GM04504 (cell line): ENCODE data around the gene INSR.

Experiments used
- DNase-seq: peaks from one replicate; pipeline ENCODE4 v3.0.0-alpha.2; 2012; ENCODE audit warnings: low read depth

Gene INSR

DNA sequence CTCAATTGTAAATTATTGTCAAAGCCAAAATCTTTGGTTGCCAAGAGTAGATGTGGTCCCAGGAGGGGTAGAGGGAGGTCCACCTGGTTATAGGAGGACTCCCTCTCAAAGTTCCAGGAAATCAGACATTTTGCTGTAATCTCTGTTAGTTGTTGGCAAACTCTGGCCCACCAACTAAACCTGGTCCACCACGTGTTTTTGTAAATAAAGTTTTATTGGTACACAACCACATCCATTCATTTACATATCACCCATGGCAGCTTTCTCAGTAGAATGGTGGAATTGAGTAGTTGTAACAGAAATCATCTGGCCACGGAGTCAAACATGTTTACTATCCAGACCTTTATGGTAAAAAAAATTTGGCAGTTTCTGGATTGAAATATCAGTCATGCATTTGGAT, 154.1 kb downstream of the INSR start:
- DNase-seq = no peak

DNA sequence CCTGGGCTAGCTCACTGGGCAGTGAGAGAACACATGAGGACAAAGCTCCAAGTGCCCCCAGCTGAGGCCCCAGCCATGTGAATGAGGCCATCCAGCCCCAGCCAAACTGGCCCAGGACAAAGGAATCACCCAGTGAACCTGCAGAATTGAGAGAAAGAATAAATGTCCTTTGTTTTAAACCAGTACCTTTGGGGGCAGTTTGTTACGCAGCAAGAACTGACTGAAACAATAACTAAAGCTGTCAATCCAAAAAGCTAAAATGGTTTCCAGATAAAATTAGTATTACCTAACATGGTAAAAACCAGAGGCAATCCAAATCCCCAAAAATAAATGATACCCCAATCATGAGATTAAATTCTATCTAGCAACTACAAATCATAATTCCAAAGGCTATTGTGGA, 155.1 kb downstream of the INSR start:
- DNase-seq = no peak

GRCh38 chr19:7138402-7138801, 155.8 kb downstream of the INSR start:
- no peak for DNase-seq

- no peak for DNase-seq
These were observed 157.1 kb downstream of the INSR start for GRCh38 chr19:7137120-7137519.

GRCh38 chr19:7132054-7132453, 162.2 kb downstream of the INSR start:
- no peak for DNase-seq

- no peak for DNase-seq
These were observed 164.2 kb downstream of the INSR start for GRCh38 chr19:7130043-7130442.

DNA sequence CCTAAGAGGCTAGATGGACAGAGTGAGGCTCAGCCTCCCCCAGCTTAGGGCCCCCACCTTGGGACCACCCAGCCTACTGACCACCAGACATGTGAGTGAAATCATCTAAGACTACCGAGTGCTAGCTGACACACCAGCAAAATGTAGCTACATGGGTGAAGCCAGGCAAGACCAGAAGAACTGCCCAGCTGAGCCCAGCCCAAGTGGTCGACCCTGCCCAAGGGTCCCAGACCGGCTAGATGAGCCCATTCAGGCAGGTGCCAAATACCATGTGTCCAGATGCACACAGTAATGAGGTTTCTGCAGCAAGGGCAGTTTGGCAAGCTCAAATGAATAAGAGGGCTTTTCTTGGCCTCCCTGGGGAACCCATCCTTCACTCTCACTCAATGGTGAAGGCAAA, 168.1 kb downstream of the INSR start:
- no peak for DNase-seq

DNA sequence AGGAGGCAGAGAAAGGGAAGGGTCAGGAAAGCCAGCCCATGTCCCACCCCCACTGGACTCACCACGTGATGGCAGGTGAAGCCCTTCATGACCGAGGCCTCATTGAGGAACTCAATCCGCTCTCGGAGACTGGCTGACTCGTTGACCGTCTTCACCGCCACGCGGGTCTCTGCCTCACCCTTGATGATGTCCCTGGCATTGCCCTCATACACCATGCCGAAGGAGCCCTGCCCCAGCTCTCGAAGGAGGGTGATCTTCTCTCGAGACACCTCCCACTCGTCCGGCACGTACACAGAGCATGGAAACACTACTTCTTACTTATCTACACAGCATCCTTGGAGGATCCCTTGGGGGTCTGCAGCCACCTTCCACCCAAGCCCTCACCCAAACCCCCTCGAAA, 169.0 kb downstream of the INSR start:
- no peak for DNase-seq

DNA sequence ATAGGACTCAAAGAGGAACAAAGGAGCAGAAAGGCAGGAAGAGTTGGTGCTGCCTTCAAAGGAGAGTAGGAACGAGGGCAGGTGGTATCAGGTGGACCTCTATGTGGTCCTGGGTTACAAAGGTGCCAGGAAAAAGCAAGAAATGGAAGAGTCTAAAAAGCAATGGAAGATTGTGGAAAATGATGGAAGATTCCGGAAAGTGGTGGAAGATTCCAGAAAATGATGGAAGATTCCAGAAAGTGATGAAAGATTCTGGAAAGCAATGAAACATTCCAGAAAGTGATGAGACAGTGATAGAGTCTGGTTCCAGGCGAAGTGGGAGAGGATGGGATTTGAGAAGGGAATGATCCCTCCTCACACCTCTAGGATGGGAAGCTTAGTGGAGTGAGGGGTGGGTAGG, 169.4 kb downstream of the INSR start:
- no peak for DNase-seq

DNA sequence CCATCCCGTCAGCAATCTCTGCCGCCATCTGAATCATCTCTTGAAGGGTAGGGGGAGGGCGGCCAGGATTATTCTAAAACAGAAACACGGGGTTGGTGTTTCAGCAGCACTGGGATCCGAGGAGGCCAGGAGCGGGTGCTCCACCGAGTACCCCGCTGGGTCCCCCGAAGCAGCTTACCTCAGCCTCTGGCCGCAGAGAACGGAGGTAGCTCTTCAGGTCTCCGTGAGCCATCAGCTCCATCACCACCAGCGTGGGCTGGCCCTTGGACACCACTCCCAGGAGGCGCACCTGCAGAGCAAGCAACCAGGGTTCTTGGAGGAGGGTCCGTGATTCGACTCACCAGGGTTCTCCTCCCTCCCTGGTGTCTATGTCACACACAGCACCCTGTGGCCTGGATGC, 171.5 kb downstream of the INSR start:
- DNase-seq = no peak

GRCh38 chr19:7120499-7120898, 173.7 kb downstream of the INSR start:
- DNase-seq = no peak

DNA sequence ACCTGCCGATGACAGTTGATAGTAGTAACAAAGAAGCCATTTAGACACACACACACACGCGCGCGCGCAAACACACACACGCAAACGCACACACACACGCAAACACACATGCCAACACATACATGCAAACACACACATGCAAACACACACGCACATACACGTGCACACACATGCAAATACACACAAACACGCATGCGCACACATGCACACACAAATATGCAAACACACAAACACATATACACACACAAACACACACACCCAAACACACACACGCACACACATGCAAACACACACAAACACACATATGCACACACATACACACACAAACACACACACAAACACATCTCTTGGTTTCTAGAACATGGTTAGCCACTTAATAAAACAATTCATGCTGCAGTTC, 174.6 kb downstream of the INSR start:
- DNase-seq = no peak

DNA sequence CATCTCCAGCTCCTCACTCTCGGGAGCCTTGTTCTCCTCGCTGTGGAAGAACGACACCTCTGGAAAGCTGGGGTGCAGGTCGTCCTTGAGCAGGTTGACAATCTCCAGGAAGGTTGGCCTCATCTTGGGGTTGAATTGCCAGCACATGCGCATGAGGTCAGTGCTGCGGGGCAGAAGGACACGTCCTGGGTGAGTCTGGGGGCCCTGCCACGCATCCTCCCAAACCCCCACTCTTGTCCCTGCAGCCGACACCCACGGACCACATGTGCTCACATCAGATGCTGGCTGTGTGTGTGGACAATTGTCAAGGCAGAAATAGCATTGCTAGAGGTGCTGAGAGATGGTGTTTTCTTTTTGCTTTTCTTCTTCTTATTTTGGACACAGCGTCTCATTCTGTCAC, 177.0 kb downstream of the INSR start:
- no peak for DNase-seq

- DNase-seq = no peak
These were observed 178.5 kb downstream of the INSR start for GRCh38 chr19:7115721-7116120.

DNA sequence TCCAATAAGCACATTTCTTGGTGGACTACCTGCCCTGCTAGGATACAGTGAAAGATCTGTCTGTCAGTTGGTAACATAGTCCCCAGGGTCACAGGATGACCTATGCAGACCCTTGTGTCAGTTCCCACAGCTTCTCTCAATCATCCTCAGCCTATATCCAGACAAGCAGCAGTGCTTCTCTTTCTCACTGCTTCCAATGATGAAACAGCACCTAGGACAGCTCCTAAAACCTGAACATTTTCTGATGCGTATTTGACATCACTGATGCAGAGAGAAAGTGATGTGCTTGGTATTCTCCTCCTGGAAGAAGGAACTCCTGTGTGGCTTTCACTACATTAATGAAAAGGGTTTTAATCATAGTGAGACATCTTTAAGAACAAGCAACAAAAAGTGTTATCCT, 181.0 kb downstream of the INSR start:
- DNase-seq = no peak

DNA sequence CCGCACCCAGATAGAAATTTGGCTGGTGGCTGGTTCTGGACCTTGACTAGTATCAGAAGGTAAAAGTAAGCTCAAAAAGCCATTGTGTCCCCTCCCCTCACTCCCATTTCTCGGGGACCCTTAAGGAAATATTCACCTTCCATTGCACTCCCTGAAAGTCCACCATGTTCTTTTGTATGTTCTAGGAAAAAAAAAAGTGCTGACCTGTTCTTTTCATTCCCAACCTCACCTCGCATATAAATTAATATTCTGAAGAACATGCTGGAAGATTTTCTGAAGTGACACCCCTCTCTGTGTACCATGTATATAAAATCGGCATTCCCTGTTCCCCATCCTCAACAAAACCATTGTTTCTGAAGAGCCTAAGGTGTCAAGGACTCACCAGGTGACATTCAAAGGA, 181.5 kb downstream of the INSR start:
- DNase-seq = no peak

DNA sequence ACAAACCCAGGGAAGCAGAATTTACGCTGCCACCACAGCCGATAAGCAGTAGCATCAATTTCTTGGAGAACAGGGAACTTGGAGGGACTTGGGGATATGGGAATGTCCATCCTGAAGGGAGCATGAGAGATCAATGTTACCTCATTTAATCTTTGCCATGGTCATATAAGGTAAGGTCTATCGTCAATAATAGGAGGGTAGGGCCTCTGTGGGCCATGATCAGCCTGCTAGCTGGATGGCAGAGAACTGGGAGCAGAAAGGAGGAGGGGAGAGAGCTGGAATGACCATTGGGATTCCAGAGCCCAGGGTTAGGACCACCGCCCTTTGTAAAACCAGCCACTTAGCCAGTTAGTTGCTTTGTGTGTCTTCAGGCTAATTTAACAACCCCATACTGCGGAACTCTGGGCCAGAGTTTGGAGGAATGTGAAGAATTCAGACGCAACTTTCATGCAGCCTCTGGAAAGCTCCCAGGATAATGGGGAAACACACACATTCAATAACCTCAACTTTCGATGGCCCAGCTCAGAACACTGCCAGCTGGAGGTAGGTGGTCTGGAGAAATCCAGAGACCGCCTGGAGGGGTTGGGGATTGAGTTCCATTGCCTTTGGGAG, 184.4 kb downstream of the INSR start:
- DNase-seq = no peak

DNA sequence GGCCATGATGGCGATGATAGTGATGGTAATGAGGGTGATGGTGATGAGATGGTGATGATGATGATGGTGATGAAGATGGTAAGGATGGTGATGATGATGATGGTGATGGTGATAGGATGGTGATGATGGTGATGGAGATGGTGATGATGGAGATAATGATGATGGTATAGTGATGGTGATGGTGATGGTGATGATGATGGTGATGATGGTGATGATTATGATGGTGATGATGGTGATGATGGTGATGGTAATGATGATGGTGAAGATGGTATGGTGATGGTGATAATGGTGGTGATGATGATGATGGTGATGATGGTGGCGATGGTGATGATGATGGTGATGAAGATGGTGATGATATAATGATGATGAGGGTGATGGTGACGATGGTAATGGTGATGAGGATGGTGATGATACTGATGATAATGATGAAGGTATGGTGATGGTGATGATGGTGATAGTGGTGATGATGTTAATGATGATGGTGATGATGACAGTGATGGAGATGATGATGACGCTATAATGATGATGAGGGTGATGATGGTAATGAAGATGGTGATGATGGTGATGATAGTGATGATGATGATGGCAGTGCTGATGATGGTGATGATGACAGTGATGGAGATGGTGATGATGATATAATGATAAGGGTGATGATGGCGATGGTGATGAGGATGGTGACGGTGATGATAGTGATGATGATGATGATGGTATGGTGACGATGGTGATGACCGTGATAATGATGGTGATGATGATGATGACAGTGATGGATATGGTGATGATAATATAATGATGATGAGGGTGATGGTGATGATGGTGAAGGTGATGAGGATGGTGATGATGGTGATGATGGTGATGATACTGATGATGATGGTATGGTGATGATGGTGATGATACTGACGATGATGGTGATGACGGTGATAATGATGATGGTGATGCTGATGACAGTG, 187.2 kb downstream of the INSR start:
- no peak for DNase-seq

DNA sequence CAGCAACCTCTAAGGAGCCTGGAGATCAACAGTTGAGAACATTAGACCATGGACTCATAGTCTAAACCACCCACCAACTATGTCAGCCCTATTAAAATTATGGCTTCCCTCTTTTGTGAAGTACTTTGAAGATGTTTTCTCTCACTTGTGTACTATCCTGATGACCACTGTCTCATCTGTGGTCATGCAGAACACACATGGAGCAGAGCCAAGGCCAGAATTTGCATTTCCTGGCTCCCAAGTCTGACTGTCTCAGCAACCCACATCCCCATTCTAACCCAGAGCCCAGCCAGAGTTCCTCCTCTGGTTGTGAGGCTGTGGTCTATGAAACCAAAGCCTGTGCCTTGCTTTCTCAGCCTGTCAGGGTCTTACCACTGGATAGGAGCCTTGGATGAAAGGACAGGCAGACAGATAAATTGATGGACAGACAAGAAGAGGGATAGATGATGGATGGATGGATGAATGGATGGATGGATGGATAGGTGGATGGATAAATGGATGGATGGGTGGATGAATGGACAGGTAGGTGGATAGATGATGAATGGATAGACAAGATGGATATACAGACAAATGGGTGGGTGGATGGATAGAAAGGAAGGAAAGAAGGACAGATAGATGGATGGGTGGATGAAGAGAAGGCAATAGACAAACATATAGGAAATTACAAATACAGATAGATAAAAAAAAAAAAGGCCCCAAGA, 189.3 kb downstream of the INSR start:
- no peak for DNase-seq

- DNase-seq = no peak
These were observed 192.5 kb downstream of the INSR start for GRCh38 chr19:7101498-7102253.

- DNase-seq = no peak
These were observed 194.7 kb downstream of the INSR start for GRCh38 chr19:7099597-7099921.
